Aorta (tissue), 5 donors: Measurements from ENCODE around the gene CDC14A. TPM values are rescaled to one million over a fixed set of nuclear protein-coding genes. Genes with fewer than 3 reads are reported as not detected.
"Not testable (repeated sequence)": the region's sequence is repeated elsewhere in the genome, so short reads cannot be mapped to it uniquely, and the experiment has no call there.

ENCODE experiments used
- ATAC-seq: fragments of 200-7000 bp; cut with Tn5 transposase; one replicate; pipeline ENCODE4 v1.9.1; 2022; ENCODE audit warnings: moderate library complexity; ENCODE audit not compliant: low FRiP score
- DNase-seq, 2 donors: peaks; one replicate each; pipeline ENCODE4 v3.0.0-alpha.2; 2020
- H3K27ac ChIP-seq, 2 donors: one replicate each; pipeline ENCODE4 v1.5.1; 2013; ENCODE audit warnings: low read length in 2 of 2, mild to moderate bottlenecking in 2 of 2, moderate library complexity in 2 of 2, control low read depth in 1 of 2, inconsistent platforms in 1 of 2, low read depth in 1 of 2
- H3K27me3 ChIP-seq, 2 donors: one replicate each; pipeline ENCODE4 v1.6.1; 2013; ENCODE audit warnings: control low read depth in 1 of 2, low read length in 1 of 2, mild to moderate bottlenecking in 1 of 2, moderate library complexity in 1 of 2; ENCODE audit not compliant: insufficient read depth in 2 of 2, control insufficient read depth in 1 of 2
- H3K36me3 ChIP-seq, 2 donors: one replicate each; pipeline ENCODE4 v1.6.1; 2013; ENCODE audit warnings: control low read depth in 1 of 2, low read length in 1 of 2, mild to moderate bottlenecking in 1 of 2; ENCODE audit not compliant: insufficient read depth in 2 of 2, control insufficient read depth in 1 of 2
- H3K4me1 ChIP-seq, 2 donors: one replicate each; pipeline ENCODE4 v1.6.1; 2013; ENCODE audit warnings: low read length in 2 of 2, control low read depth in 1 of 2, mild to moderate bottlenecking in 1 of 2, moderate library complexity in 1 of 2; ENCODE audit not compliant: insufficient read depth in 2 of 2, control insufficient read depth in 1 of 2
- H3K4me3 ChIP-seq, 2 donors: one replicate each; pipeline ENCODE4 v1.5.1; 2013; ENCODE audit warnings: low read length in 2 of 2, control low read depth in 1 of 2, mild to moderate bottlenecking in 1 of 2
- H3K9me3 ChIP-seq: one replicate; pipeline ENCODE4 v1.6.1; 2013; ENCODE audit warnings: mild to moderate bottlenecking, low read length; ENCODE audit not compliant: control insufficient read depth
- WGBS, 2 donors: extraction: QIAGEN DNeasy Blood & Tissue Kit; methylation state at CpG; one replicate each; pipeline ENCODE4 v1.1.7; 2013; 5-methylcytosine and 5-hydroxymethylcytosine counted together
- intact Hi-C, 2 donors: fragments of 100-400 bp; cut with DNase I; formaldehyde crosslinking; loops; one replicate each; pipeline versions ENCODE4 v1.14.2 to v1.15.0; 2022
- polyA plus RNA-seq, 2 donors: library from polyadenylated mRNA; stranded (reverse); fragments of 200-250 nt; gene quantifications; one replicate each; pipeline ENCODE4 v1.2.3, GENCODE V29; 2013
- total RNA-seq, 2 donors: library from RNA; stranded (reverse); fragmentation: NEBNext Ultra II Directional; extraction: Animal tissue kit (Norgen Biotek cat#: 25700); gene quantifications; one replicate each; pipeline ENCODE4 v1.2.1, GENCODE V29; 2021
- donor health status: healthy with polysubstance abuse.
- donor health status: Bipolar disorder and iron deficiency.
- donor health status: DM: no; HTN: no; CAD: no.
- donor health status: DM: no; HTN: no; CAD: no.
- donor health status: DM: yes; HTN: yes; CAD: no.

CDC14A gene
- total and polyA plus RNA-seq, 4 donors, result 0.88 to 14.0 (median 5.0) TPM

DNA sequence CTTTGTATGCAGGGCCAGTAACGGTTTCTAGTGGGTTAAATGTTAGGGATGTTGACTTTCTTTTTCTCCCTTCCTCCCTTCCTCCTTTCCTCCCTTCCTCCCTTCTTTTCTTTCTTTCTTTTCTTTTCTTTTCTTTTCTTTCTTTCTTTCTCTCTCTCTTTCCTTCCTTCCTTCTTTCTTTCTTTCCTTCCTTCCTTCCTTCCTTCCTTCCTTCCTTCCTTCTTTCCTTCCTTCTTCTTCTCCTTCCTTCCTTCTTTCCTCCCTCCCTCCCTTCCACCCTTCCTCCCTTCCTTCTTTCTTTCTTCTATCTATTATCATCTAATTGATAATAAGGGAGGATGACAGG, 26.0 kb upstream of the CDC14A start:
- H3K4me1 ChIP-seq, intact Hi-C loops, H3K4me3 ChIP-seq, H3K36me3 ChIP-seq, H3K27ac ChIP-seq, DNase-seq, H3K9me3 ChIP-seq, ATAC-seq, H3K27me3 ChIP-seq: not testable (repeated sequence)
- WGBS, 2 donors, result 80 to 91% methylated on average over 1 of the region's 1 CpG

- DNase-seq (no peak), ATAC-seq (no peak)
- intact Hi-C loops, result no loop called here
- H3K4me3 ChIP-seq, result no peak overlapping the region
- no peaks in the 10 kb centered on the region for H3K36me3 ChIP-seq
- H3K27ac ChIP-seq, result no peak overlapping the region
- no peaks in the 10 kb centered on the region for H3K9me3 ChIP-seq
- 88% methylated on average over 1 of the region's 1 CpG for WGBS, 2 donors
- H3K27me3 ChIP-seq, result no peaks in the 10 kb centered on the region
- H3K4me1 ChIP-seq, result no peaks in the 10 kb centered on the region
Measured at GRCh38 chr1:100328133-100328532, 24.2 kb upstream of the CDC14A start.

- H3K4me3 ChIP-seq, H3K9me3 ChIP-seq, H3K27ac ChIP-seq, DNase-seq, H3K4me1 ChIP-seq, H3K27me3 ChIP-seq, ATAC-seq, H3K36me3 ChIP-seq, intact Hi-C loops: not testable (repeated sequence)
- WGBS, 2 donors, result 25 to 31% methylated on average over 2 of the region's 2 CpGs
Measured at GRCh38 chr1:100331146-100331545, 21.2 kb upstream of the CDC14A start.

GRCh38 chr1:100332331-100332730, 20.0 kb upstream of the CDC14A start:
- ATAC-seq (no peak), DNase-seq (no peak)
- Histone ChIP-seq H3K27me3 (no peaks in the 10 kb centered on the region), H3K4me1 (no peaks in the 10 kb centered on the region), H3K4me3 (no peak overlapping the region), H3K27ac (no peak overlapping the region), H3K9me3 (no peaks in the 10 kb centered on the region), H3K36me3 (no peaks in the 10 kb centered on the region)
- intact Hi-C loops, result no loop called here
- 82 to 94% methylated on average over 9 of the region's 9 CpGs for WGBS, 2 donors

DNA sequence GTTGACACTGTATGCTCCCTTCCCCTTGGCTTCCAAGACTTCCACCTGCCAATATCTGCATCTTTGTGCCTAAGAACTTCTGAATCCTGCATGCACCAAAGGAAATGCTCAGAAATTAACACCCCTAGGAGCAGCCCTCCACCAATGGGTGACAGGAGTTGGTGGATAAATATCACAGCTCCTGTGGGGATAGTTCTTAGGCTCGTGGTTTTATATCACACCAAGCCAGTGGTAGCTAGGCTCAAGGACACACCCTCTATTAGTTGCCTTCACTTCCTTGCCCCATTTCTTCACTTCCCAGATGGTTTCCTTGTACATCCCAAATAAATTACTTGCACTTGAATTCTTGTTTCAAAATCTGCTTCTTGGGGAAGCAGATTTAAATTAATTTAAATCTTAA, 16.9 kb upstream of the CDC14A start:
- Histone ChIP-seq H3K27me3 (no peaks in the 10 kb centered on the region), H3K9me3 (no peaks in the 10 kb centered on the region), H3K4me3 (no peak overlapping the region), H3K27ac (no peak overlapping the region), H3K36me3 (no peaks in the 10 kb centered on the region), H3K4me1 (no peaks in the 10 kb centered on the region)
- ATAC-seq (no peak), DNase-seq (no peak)
- 36 to 39% methylated on average over 1 of the region's 1 CpG for WGBS, 2 donors
- intact Hi-C loops, result no loop called here

DNA sequence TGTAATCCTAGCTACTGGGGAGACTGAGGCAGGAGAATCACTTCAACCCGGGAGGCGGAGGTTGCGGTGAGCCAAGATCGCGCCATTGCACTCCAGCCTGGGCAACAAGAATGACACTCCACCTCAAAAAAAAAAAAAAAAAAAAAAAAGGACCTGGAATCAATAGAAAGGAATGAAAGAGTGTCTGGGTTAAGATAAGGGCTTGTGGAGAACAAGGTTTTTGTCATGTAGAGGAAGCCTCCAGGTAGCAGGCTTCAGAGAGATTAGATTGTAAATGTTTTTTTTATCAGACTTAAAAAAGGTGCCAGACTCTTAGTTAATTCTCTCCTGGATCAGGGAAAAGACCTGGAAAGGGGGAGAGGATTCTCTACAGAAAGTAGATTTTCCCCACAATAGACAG, 14.4 kb upstream of the CDC14A start:
- H3K4me1 ChIP-seq, ATAC-seq, DNase-seq, H3K4me3 ChIP-seq, intact Hi-C loops, H3K27ac ChIP-seq, H3K36me3 ChIP-seq, H3K9me3 ChIP-seq, H3K27me3 ChIP-seq: not testable (repeated sequence)
- WGBS, 2 donors, result 94 to 98% methylated on average over 5 of the region's 5 CpGs

DNA sequence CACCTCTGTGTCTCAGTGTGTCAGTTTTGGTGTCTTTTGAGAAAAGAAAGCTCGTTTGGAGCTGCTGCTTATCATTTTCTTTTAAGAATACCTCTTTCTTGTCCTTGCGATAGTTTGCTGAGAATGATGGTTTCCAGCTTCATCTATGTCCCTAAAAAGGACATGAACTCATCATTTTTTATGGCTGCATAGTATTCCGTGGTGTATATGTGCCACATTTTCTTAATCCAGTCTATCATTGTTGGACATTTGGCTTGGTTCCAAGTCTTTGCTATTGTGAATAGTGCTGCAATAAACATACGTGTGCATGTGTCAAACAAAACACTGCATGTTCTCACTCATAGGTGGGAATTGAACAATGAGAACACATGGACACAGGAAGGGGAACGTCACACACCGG, 12.6 kb upstream of the CDC14A start:
- H3K27ac ChIP-seq, H3K4me1 ChIP-seq, H3K4me3 ChIP-seq, H3K36me3 ChIP-seq, DNase-seq, H3K27me3 ChIP-seq, H3K9me3 ChIP-seq, intact Hi-C loops, ATAC-seq: not testable (repeated sequence)
- WGBS, 2 donors, result 87 to 90% methylated on average over 5 to 6 of the region's 6 CpGs

- H3K9me3 ChIP-seq, result no peaks in the 10 kb centered on the region
- ATAC-seq, result no peak
- H3K36me3 ChIP-seq, result no peaks in the 10 kb centered on the region
- no peaks in the 10 kb centered on the region for H3K27me3 ChIP-seq
- H3K27ac ChIP-seq, result no peak overlapping the region
- no peak for DNase-seq
- H3K4me3 ChIP-seq, result no peak overlapping the region
- WGBS, 2 donors, result 89 to 94% methylated on average over 1 of the region's 1 CpG
- intact Hi-C loops, result no loop called here
- H3K4me1 ChIP-seq, result no peaks in the 10 kb centered on the region
Measured at GRCh38 chr1:100340494-100340893, 11.8 kb upstream of the CDC14A start.

- H3K4me1 ChIP-seq, result no peaks in the 10 kb centered on the region
- H3K36me3 ChIP-seq, result no peaks in the 10 kb centered on the region
- no peak for ATAC-seq
- no peak overlapping the region for H3K4me3 ChIP-seq
- no peaks in the 10 kb centered on the region for H3K9me3 ChIP-seq
- no peak overlapping the region for H3K27ac ChIP-seq
- 93 to 95% methylated on average over 2 of the region's 2 CpGs for WGBS, 2 donors
- no peaks in the 10 kb centered on the region for H3K27me3 ChIP-seq
- intact Hi-C loops, result no loop called here
- DNase-seq, result no peak
Measured at GRCh38 chr1:100342348-100342747, 10.0 kb upstream of the CDC14A start.
